HG03439 (cell line): Measurements from ENCODE around the gene P2RX6.

Source experiments
- ATAC-seq: cut with Tn5 transposase; IDR thresholded peaks from one replicate; pipeline ENCODE4 v1.9.1; 2021; ENCODE audit warnings: mild to moderate bottlenecking, moderate library complexity; ENCODE audit not compliant: unreplicated experiment

P2RX6 gene

GRCh38 chr22:20979243-20979809 is 35.6 kb upstream of the P2RX6 start:
- no peak for ATAC-seq

GRCh38 chr22:20979940-20980453 is 35.0 kb upstream of the P2RX6 start:
- ATAC-seq = no peak

- no peak for ATAC-seq
Observed at GRCh38 chr22:20980523-20980922, 34.4 kb upstream of the P2RX6 start.

DNA sequence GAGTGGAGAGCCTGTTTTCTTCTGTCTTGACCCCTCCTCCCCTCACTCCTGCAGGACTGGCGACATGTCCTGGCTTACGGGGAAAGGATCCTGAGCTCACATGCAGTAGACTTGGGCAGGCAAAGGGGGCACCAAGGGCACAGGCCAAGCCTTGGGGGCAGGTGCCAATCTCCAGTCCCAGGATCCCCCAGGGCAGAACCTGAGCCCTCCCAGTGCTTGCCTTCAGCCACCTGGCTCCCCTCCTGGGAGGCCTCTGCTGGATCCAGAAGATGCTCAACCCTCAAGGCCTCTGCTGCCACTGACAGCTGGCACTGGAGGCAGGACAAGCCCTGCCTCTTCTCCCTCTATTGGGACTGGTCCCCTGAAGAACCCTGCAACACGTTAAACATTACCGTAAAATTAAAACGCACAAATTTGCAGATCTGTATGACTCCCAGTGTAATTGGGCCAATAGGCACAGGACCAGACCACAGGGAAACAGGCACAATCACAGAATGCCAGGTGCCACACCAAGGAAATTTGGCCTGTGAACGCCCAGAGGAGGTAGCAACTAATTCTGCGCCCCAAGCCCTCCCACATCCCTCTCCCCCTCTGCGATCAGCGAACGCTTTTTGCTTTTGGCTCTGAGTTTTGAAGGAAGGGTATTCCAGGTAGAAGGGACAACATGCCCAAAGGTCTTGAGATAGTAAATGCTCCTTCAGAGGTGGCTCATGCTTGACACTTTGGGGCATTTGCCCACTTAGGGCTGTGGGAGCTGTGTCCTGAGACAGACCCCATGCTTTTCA is 33.8 kb upstream of the P2RX6 start:
- ATAC-seq = no peak

- peak; percentile 71 for ATAC-seq
Observed at GRCh38 chr22:20981787-20982562, 33.0 kb upstream of the P2RX6 start, which contains the start of gene LZTR1. Gene LZTR1 (plus strand): TSS chr22:20982297. CDS start chr22:20982372, 75 bp downstream.

DNA sequence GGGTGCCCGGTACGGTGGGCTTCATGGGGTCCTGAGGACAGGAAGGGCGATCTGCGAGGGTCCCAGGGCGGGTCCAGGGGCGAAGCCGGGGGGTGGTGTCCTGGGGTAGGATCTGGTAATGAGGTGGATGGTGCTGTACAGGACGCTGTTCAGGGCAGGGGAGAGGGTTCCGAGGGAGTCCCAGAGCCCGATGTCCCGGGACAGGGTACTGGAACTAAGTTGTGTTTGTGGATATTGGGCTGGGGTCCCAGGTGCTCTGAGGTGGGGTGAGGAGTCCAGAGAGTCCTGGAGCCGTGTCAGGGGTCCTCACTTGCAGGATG is 32.4 kb upstream of the P2RX6 start:
- no peak for ATAC-seq

DNA sequence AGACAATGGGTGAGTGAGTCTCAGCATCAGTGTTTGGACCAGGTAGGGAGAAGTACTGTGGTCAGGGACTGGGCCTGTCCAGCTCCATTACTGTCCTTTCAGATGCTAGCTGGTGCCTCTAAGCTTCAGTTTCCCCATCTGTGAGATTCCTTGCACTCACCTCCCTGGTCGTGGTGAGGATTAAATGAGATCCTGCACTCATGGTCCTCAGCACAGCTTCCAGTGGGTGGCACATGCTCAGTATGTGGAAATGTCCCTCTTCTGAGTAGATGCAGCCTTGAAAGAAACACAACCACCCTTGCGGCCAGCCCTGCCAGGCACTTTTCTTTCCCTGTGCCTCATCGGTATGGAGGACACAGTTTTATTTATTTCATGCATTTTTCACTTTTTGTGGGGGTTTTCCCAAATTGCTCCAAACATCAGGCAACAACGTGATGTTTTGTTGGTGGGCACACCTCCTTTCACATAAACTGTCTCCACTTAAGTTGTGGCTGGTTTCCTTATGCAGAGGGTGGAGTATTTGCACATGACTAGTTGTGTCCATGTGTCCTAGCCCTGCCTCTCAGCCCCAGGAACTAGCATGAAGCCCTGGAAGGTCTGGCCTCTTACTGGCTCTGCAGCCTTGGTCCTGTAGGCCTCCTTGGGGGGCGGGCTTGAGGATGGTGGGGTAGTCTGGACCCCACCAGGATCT is 31.7 kb upstream of the P2RX6 start:
- no peak for ATAC-seq

GRCh38 chr22:20985720-20986119 is 29.2 kb upstream of the P2RX6 start:
- ATAC-seq = no peak

GRCh38 chr22:20986365-20986764 is 28.6 kb upstream of the P2RX6 start:
- no peak for ATAC-seq

DNA sequence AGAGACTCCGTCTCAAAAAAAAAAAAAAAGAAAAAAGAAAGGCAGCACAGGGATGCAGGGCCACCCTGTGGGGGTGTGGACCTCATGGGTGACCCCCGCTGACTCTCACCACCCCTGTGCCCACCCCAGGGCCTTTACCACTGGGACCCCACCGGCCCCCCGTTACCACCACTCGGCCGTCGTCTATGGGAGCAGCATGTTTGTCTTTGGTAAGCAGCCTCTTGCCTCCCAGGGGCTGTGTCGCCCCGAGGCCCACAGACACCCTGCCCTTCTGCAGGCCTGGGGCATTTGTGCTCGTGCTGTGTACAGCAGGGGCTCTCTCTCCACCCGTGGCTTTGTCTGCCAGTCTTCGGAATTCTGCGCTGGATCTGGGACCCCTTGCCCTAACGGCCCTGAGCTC is 27.6 kb upstream of the P2RX6 start:
- no peak for ATAC-seq

- ATAC-seq = no peak
Observed at GRCh38 chr22:20988573-20989322, 26.2 kb upstream of the P2RX6 start.

DNA sequence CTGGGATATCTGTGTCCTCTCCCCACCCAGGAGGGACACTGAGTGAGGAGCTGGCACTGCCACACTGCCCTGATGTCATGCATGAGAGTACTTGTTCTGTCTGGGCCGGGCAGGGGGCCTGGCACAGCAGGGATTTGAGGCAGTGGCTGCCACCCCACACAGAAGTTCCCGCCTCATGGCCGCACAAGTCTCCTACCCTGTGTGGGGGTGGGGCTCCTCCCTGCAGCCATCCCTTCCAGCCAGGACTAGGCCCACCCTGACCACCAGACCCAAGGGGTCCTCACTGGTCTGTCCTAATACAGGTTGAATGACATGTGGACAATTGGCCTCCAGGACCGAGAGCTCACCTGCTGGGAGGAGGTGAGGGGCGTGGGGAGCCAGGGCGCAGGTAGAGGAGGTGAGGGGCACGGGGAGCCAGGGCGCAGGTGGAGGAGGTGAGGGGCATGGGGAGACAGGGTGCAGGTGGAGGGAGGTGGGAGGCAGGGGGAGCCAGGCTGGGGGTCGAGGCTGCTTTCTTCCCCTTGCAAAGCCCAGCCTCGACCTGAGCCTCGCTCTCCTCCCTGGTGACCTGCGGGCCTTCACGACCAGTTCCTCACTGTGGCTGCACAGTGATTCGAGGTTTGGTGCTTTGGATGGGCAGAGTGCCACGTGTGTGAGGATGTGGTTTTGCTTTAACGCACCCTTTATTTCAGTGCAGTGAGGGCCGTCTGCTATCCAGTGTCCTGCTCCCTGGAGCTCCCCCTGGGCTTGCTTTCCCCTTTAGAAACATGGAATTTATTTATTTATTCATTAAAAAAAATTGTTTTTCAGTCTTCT is 25.4 kb upstream of the P2RX6 start:
- ATAC-seq = no peak

DNA sequence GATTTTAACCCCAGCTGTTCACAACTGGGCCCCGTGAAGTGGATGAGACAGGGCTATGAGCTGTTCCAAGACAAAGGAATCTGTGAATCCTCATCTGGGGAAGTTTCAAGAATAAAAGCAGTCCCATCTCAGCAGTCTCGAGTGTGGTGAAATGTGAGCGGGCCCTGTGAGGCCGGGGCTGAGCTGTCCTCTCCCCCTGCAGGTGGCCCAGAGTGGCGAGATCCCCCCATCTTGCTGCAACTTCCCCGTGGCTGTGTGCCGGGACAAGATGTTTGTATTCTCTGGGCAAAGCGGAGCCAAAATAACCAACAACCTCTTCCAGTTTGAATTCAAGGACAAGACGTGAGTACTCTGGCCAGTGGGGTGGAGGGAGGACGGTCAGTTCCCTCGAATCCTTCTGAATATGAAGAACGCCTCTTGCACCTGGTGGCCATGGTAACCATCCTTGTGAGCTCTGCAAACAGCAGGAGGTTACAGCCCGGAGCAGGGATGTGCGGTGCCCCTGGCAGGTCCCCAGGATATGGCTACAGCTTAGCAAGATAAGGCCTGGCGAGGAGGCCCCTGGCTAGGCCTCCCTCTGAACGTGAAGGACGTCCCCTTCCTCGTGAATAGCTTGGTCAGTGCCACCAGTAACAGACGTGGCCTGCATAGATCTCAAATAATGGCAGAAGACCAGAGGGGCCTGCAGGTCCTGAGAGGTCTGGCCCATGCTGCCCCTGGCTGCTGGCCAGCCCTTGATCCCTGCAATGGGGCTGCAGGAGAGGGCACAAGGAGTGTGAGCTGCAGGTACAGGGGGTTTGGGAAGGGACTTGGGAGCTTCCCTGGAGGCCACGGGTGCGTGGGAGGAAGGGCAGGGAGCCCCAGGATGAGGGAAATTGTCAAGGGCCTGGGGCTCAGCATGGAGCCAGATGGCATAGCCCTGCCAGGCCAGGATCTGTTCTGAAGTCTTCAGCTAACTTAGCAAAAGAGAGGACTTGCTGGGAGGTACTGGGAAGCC is 24.5 kb upstream of the P2RX6 start:
- no peak for ATAC-seq

DNA sequence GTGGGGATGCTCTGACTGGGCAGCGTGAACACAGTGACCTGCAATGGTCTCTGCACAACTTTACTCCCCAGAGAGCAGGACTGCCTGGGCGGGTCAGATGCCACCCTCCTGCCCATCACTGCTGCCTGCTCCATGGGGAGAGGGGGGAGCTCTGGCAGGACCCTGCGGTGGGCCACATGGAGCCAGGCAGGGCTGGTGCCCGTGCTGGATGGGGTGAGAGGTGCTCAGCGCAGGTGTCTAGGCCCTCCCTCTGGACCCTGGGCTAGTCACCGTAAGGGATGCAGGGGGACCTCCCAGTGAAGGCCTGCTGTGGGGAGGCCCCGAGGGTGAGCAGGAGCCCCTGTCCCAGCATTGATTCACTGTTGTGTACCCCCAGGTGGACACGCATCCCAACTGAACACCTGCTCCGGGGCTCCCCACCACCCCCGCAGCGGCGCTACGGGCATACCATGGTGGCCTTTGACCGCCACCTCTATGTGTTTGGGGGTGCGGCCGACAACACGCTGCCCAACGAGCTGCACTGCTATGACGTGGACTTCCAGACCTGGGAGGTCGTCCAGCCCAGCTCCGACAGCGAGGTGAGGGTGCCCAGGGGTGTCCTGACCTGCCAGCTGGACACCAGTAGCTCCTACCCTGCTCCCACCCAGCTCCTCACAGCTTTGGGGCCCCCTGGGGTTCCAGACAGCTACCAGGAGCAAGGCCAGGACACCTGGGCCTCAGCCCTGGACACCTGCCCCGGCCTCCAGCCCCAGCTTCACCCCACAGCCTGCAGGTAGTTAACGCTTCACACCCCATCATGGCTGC is 23.5 kb upstream of the P2RX6 start:
- no peak for ATAC-seq

DNA sequence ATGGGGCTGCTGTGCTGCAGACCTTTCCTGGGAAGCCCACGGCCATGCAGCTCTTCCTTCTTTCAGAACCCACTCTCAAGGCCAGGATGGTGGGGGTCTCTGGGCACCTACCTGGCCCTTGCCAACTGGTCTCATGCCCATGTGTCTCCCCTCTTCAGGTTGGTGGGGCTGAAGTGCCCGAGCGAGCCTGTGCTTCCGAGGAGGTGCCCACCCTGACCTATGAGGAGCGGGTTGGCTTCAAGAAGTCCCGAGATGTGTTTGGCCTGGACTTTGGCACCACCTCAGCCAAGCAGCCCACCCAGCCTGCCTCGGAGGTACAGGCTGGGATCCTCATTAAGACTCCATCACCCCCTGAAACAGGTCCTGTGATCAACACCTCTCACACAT is 22.9 kb upstream of the P2RX6 start:
- ATAC-seq = no peak

DNA sequence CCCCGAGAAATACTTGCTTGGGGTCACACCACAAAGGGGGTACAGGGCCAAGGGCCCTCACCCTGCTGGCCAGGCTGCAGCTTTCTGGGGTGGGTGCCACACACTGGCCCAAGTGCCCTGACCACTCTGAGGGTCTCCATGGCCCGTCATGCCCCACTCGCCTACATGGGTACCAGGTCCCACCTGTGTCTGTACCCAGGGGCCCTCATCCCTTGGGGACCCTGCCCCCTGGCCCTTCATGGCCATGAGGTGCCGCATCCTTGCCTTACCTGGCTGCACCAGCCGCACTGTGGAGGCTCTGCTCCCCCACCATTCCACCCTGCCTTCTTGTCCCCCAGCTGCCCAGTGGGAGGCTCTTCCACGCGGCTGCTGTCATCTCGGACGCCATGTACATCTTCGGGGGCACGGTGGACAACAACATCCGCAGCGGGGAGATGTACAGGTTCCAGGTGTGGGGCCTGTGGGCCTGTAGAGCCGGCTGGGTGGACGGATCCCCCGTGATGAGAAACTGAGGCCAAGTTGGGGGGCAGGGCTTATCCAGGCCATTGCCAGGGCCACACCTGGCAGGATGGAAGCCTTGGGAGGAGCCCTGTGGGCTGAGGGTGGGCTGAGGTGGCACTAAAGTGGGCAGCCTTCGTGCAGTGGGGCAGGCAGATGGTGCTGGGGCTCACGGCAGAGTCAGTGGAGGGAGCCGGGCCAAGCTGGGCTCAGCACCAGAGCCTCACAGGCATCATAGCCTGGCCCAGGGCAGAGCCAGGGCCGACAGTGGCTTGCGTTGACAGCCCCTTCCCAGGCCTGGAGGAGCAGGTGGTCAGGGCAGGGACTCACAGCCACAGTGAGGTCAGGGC is 22.3 kb upstream of the P2RX6 start:
- ATAC-seq = no peak
